GM12878 (cell line): ENCODE measurements around the gene KIAA1328. TPM values are rescaled to one million over a fixed set of nuclear protein-coding genes. Genes with fewer than 3 reads are reported as not detected.

Experiments used
- ATAC-seq: fragments of 200-7000 bp; cut with Tn5 transposase; 3 replicates; pipeline ENCODE4 v1.9.1; 2020; ENCODE audit warnings: mild to moderate bottlenecking, moderate library complexity
- BruUV-seq: library from RNA; stranded (reverse); fragments of 400-500 nt; replicated peaks from 2 replicates; lab custom pipeline; 2021; lab: Mats Ljungman, UMichigan
- CTCF ChIA-PET: fragments of 300-600 bp; sonication (Branson Sonifier 250); formaldehyde crosslinking; extraction: SDS; loops from one replicate; lab custom pipeline; 2021; ENCODE audit warnings: inconsistent platforms; lab: Yijun Ruan, JAX
- POLR2A ChIA-PET: fragments of 350-600 bp; formaldehyde crosslinking; extraction: SDS; loops from one replicate; lab custom pipeline; 2021; ENCODE audit warnings: inconsistent platforms; lab: Charles Lee
- RAD21 ChIA-PET: fragments of 300-600 bp; sonication (Branson Sonifier 250); formaldehyde crosslinking; loops from one replicate; lab custom pipeline; 2023; ENCODE audit warnings: antibody characterized with exemption; ENCODE audit not compliant: unreplicated experiment; lab: Charles Lee
- SMC1A ChIA-PET: fragments of 300-600 bp; sonication (Branson Sonifier 250); formaldehyde crosslinking; loops from one replicate; lab custom pipeline; 2023; ENCODE audit not compliant: unreplicated experiment, uncharacterized antibody; lab: Charles Lee
- DNase-seq: peaks from one replicate; pipeline ENCODE4 v3.0.0-alpha.2; 2011; ENCODE audit warnings: low read depth, low spot score
- FAIRE-seq: peaks from 3 replicates; lab custom pipeline; 2011; peaks lifted over from hg19 to GRCh38; lab: Jason Lieb, UNC
- H2AFZ ChIP-seq: 2 replicates; pipeline ENCODE4 v1.6.0; 2011; ENCODE audit warnings: low read depth, low read length, control low read depth; ENCODE audit not compliant: control insufficient read depth
- H3K27ac ChIP-seq: 2 replicates; pipeline ENCODE4 v1.5.1; 2011; ENCODE audit warnings: control low read depth; ENCODE audit not compliant: control insufficient read depth, insufficient read depth
- H3K27me3 ChIP-seq, 2 experiments: replicated peaks in 1 of 2; 2 replicates each; pipeline versions ENCODE4 v1.6.0 to v1.6.1; 2011; ENCODE audit warnings: low read length in 1 of 2; ENCODE audit not compliant: control insufficient read depth in 2 of 2, insufficient read depth in 2 of 2
- H3K36me3 ChIP-seq, 2 experiments: 2 replicates each; pipeline ENCODE4 v1.5.1; 2011; ENCODE audit warnings: low read length in 1 of 2; ENCODE audit not compliant: control insufficient read depth in 2 of 2, insufficient read depth in 2 of 2
- H3K4me1 ChIP-seq: 2 replicates; pipeline ENCODE4 v1.6.1; 2011; ENCODE audit warnings: mild to moderate bottlenecking, low read length, moderate library complexity, mixed read lengths; ENCODE audit not compliant: control insufficient read depth, insufficient read depth
- H3K4me2 ChIP-seq: 2 replicates; pipeline ENCODE4 v1.6.0; 2011; ENCODE audit warnings: control low read depth; ENCODE audit not compliant: control insufficient read depth, insufficient read depth
- H3K4me3 ChIP-seq: fragments of 200-600 bp; sonication (generic); 2 replicates; pipeline ENCODE4 v1.5.1; 2016
- H3K79me2 ChIP-seq: 2 replicates; pipeline ENCODE4 v1.6.0; 2011; ENCODE audit warnings: low read length; ENCODE audit not compliant: control insufficient read depth, insufficient read depth
- H3K9ac ChIP-seq: 2 replicates; pipeline ENCODE4 v1.8.0; 2011; ENCODE audit warnings: low read length, control low read depth, mixed read lengths; ENCODE audit not compliant: control insufficient read depth, insufficient read depth
- H3K9me3 ChIP-seq: replicated peaks from 3 replicates; pipeline ENCODE4 v1.5.1; 2011; ENCODE audit warnings: mild to moderate bottlenecking, low read length; ENCODE audit not compliant: control insufficient read depth, insufficient read depth
- H4K20me1 ChIP-seq: 2 replicates; pipeline ENCODE4 v1.6.0; 2011; ENCODE audit not compliant: control insufficient read depth, insufficient read depth
- BCL11A ChIP-seq: IDR thresholded peaks from 2 replicates; pipeline ENCODE4 v1.6.1; 2011; ENCODE audit warnings: low read depth, low read length
- CHD1 ChIP-seq: IDR thresholded peaks from 2 replicates; pipeline ENCODE4 v1.6.1; 2012; ENCODE audit warnings: low read depth, low read length, improper control_type of control experiment
- E4F1 ChIP-seq: fragments of 450-650 bp; IDR thresholded peaks from 2 replicates; pipeline ENCODE4 v1.6.1; 2018; ENCODE audit warnings: borderline replicate concordance, mild to moderate bottlenecking; ENCODE audit not compliant: partially characterized antibody
- ETV6 ChIP-seq, 2 experiments: fragments of 450-650 bp in 1 of 2; IDR thresholded peaks in 1 of 2; conservative IDR thresholded peaks in 1 of 2; 2 replicates each; pipeline ENCODE4 v1.6.1; 2014; ENCODE audit warnings: antibody characterized with exemption in 1 of 2, borderline replicate concordance in 1 of 2, low read depth in 1 of 2, mild to moderate bottlenecking in 1 of 2, moderate library complexity in 1 of 2
- FOXK2 ChIP-seq: fragments of 450-650 bp; IDR thresholded peaks from 2 replicates; pipeline ENCODE4 v1.6.1; 2017; ENCODE audit warnings: mild to moderate bottlenecking, moderate library complexity
- GATAD2B ChIP-seq: fragments of 450-650 bp; conservative IDR thresholded peaks from 2 replicates; pipeline ENCODE4 v1.6.1; 2017; ENCODE audit warnings: low read depth, mild to moderate bottlenecking, moderate library complexity
- IKZF1 ChIP-seq: fragments of 450-650 bp; conservative IDR thresholded peaks from 2 replicates; pipeline ENCODE4 v1.6.1; 2017; ENCODE audit warnings: antibody characterized with exemption, mild to moderate bottlenecking
- IRF4 ChIP-seq: IDR thresholded peaks from 2 replicates; pipeline ENCODE4 v1.6.1; 2011; ENCODE audit warnings: low read depth, low read length
- LARP7 ChIP-seq: fragments of 450-650 bp; IDR thresholded peaks from 2 replicates; pipeline ENCODE4 v1.6.1; 2017; ENCODE audit warnings: mild to moderate bottlenecking
- MYC ChIP-seq: IDR thresholded peaks from 2 replicates; pipeline ENCODE4 v1.6.1; 2011; ENCODE audit warnings: mild to moderate bottlenecking, low read length, moderate library complexity, inconsistent platforms; ENCODE audit not compliant: insufficient read depth, insufficient replicate concordance, insufficient read length, severe bottlenecking
- PKNOX1 ChIP-seq: fragments of 450-650 bp; IDR thresholded peaks from 2 replicates; pipeline ENCODE4 v1.6.1; 2016; ENCODE audit warnings: mild to moderate bottlenecking
- RAD51 ChIP-seq: fragments of 450-650 bp; IDR thresholded peaks from 2 replicates; pipeline ENCODE4 v1.6.1; 2016; ENCODE audit warnings: moderate library complexity, mild to moderate bottlenecking, inconsistent platforms
- SPI1 ChIP-seq: IDR thresholded peaks from 2 replicates; pipeline ENCODE4 v1.6.1; 2011; ENCODE audit warnings: low read depth, mild to moderate bottlenecking, low read length, moderate library complexity, borderline replicate concordance; ENCODE audit not compliant: insufficient read depth
- TAF1 ChIP-seq: IDR thresholded peaks from 2 replicates; pipeline ENCODE4 v1.6.1; 2011; ENCODE audit warnings: mild to moderate bottlenecking, low read depth, low read length, borderline replicate concordance
- YBX1 ChIP-seq: fragments of 450-650 bp; IDR thresholded peaks from 2 replicates; pipeline ENCODE4 v1.6.1; 2016; ENCODE audit warnings: antibody characterized with exemption
- ZNF217 ChIP-seq: fragments of 450-650 bp; IDR thresholded peaks from 2 replicates; pipeline ENCODE4 v1.6.1; 2017; ENCODE audit warnings: antibody characterized with exemption, mild to moderate bottlenecking
- WGBS: methylation state at CpG from one replicate; pipeline ENCODE4 v1.1.6; 2016; ENCODE audit warnings: low lambda C conversion rate; ENCODE audit not compliant: insufficient replicate concordance, insufficient coverage; ENCODE audit errors: missing lambda C conversion rate; 5-methylcytosine and 5-hydroxymethylcytosine counted together
- in situ Hi-C: fragments of 300-500 bp; cut with MboI; formaldehyde crosslinking; loops from 9 replicates; pipeline ENCODE4 v1.14.3; 2018; ENCODE audit warnings: mixed read lengths
- intact Hi-C: fragments of 100-400 bp; cut with micrococcal nuclease; formaldehyde crosslinking; loops from one replicate; pipeline ENCODE4 v1.14.2; 2022; ENCODE audit not compliant: unreplicated experiment
- polyA plus RNA-seq, 11 experiments: library from polyadenylated mRNA; depleted of rRNA in 4 of 11; unstranded in 6 of 11; stranded (reverse) in 5 of 11; fragments of >200 nt; fragmentation: Nextera tagmentation in 4 of 11; fragmentation: Illumina TruSeq in 1 of 11; extraction: Ambion mirVana in 4 of 11; extraction: Trizol in 1 of 11; gene quantifications; 1 replicate in 1 of 11; 2 replicates in 10 of 11; pipeline versions ENCODE4 v1.2.1 to v1.2.3, GENCODE V29; 2011 to 2016; ENCODE audit warnings: inconsistent platforms in 2 of 11, missing spikeins in 2 of 11, low read depth in 1 of 11
- total RNA-seq, 4 experiments: library from RNA; depleted of rRNA in 3 of 4; stranded (reverse); fragments of >200 nt in 3 of 4; fragmentation: Illumina TruSeq in 1 of 4; extraction: Trizol in 1 of 4; gene quantifications; 2 replicates each; pipeline versions ENCODE4 v1.2.1 to v1.2.3, GENCODE V29; 2013 to 2021
- TF ChIP-seq, protein P1 (sequence below): fragments of 450-650 bp; IDR thresholded peaks from 2 replicates; pipeline ENCODE4 v1.6.1; 2016; ENCODE audit warnings: mild to moderate bottlenecking

Gene KIAA1328
- total and polyA plus RNA-seq, 10 of the 15 experiments (the other 5 are each of a cell fraction or from before 2014, with no cell fraction given): 3.1 to 7.1 (median 4.6) TPM

GRCh38 chr18:37231251-37231650 is 402.3 kb downstream of the KIAA1328 start:
- no peak for FAIRE-seq
- H3K4me2 ChIP-seq: no peak overlapping the region
- BruUV-seq: no TSS peak

More at GRCh38 chr18:37231251-37231650, 402.3 kb downstream of the KIAA1328 start:
- no peaks in the 10 kb centered on the region for H3K9me3 ChIP-seq
- TF ChIP-seq LARP7 (no peak), ETV6 (conservative IDR thresholded peaks at IDR 0.05 in 1 of 2, IDR thresholded peaks at IDR 0.05 in 1 of 2; ENCODE audit: borderline replicate concordance in 1 of 2, low read depth in 1 of 2) (no peak), E4F1 (no peak), CHD1 (no peak), IRF4 (no peak), IKZF1 (no peak), GATAD2B (no peak), RAD51 (no peak), BCL11A (no peak), TAF1 (no peak), PKNOX1 (no peak), SPI1 (no peak), FOXK2 (no peak), ZNF217 (no peak), MYC (no peak), YBX1 (no peak)
- TF ChIP-seq, protein P1, sequence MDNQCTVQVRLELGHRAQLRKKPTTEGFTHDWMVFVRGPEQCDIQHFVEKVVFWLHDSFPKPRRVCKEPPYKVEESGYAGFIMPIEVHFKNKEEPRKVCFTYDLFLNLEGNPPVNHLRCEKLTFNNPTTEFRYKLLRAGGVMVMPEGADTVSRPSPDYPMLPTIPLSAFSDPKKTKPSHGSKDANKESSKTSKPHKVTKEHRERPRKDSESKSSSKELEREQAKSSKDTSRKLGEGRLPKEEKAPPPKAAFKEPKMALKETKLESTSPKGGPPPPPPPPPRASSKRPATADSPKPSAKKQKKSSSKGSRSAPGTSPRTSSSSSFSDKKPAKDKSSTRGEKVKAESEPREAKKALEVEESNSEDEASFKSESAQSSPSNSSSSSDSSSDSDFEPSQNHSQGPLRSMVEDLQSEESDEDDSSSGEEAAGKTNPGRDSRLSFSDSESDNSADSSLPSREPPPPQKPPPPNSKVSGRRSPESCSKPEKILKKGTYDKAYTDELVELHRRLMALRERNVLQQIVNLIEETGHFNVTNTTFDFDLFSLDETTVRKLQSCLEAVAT: no peak
- intact Hi-C loops (no loop called here), in situ Hi-C loops (no loop called here)
- H4K20me1 ChIP-seq: no peaks in the 10 kb centered on the region
- POLR2A ChIA-PET: no interaction called here
- DNase-seq (no peak), ATAC-seq (no peak)
- no peak overlapping the region for H3K9ac ChIP-seq
- SMC1A ChIA-PET: no interaction called here
- no peak overlapping the region for H3K4me3 ChIP-seq
- H3K27me3 ChIP-seq: no peaks in the 10 kb centered on the region
- no peaks in the 10 kb centered on the region for H3K79me2 ChIP-seq
- no peak overlapping the region for H2AFZ ChIP-seq
- RAD21 ChIA-PET: no interaction called here
- no peaks in the 10 kb centered on the region for H3K36me3 ChIP-seq
- H3K27ac ChIP-seq: no peak overlapping the region
- 22% methylated on average over 3 of the region's 3 CpGs for WGBS
- no peaks in the 10 kb centered on the region for H3K4me1 ChIP-seq
- CTCF ChIA-PET: no interaction called here
